ENCODE measurements around the gene RNF7. TPM values are rescaled to one million over a fixed set of nuclear protein-coding genes. Genes with fewer than 3 reads are reported as not detected.

The RNF7 gene
- total RNA-seq, 1 donor from 2014 or later: 109 TPM

GRCh38 chr3:141725036-141725435, 13.1 kb upstream of the RNF7 start:
- H3K4me1 Mint-ChIP-seq (ENCODE audit: low read depth): no peaks in the 10 kb centered on the region
- H3K4me3 Mint-ChIP-seq (ENCODE audit: low read depth): no peak overlapping the region
- no peak for DNase-seq (ENCODE audit: low spot score, unreplicated experiment)
- H3K27ac Mint-ChIP-seq: peak overlapping the region; percentile 46
- no peaks in the 10 kb centered on the region for H3K36me3 Mint-ChIP-seq (ENCODE audit: insufficient read depth)
- H3K9me3 Mint-ChIP-seq (ENCODE audit: low read depth): no peaks in the 10 kb centered on the region
- no peaks in the 10 kb centered on the region for H3K27me3 Mint-ChIP-seq
- no peak for TF ChIP-seq CTCF (IDR thresholded peaks at IDR 0.05; ENCODE audit: unreplicated experiment)

- no peak for TF ChIP-seq CTCF (IDR thresholded peaks at IDR 0.05; ENCODE audit: unreplicated experiment)
- Mint-ChIP-seq H3K9me3 (ENCODE audit: low read depth) (no peaks in the 10 kb centered on the region), H3K27ac (no peak overlapping the region)
Measured at GRCh38 chr3:141726483-141726882, 11.6 kb upstream of the RNF7 start.

DNA sequence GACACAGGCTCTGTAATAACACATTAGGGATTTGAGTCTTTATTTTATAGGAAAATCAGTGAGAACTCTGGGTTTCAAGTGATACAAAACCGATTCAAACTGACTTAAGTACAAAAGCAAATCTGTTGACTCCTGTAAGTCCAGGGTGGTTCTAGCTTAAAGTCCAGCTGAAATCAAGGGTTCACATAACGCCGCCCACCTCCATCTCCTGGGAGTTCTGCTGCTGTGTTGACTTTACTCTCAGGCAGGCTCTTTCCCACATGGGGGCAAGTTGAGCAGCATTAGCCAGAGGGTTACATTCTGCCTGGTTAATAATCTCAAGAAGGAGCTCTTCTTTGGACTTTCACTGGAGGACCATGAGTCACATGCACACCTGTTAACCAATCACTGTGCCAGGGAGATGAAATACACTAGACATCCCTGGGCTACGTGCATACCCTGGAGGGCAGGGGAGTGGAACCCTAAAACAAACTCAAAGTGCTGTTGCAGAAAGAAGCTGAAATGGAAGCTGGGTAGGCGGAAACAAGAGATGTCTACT, 9.7 kb upstream of the RNF7 start:
- no peak for TF ChIP-seq CTCF (IDR thresholded peaks at IDR 0.05; ENCODE audit: unreplicated experiment)
- no peaks in the 10 kb centered on the region for H3K27me3 Mint-ChIP-seq
- H3K9me3 Mint-ChIP-seq (ENCODE audit: low read depth): no peaks in the 10 kb centered on the region
- no peak for DNase-seq (ENCODE audit: low spot score, unreplicated experiment)
- H3K36me3 Mint-ChIP-seq (ENCODE audit: insufficient read depth): no peaks in the 10 kb centered on the region
- H3K4me3 Mint-ChIP-seq (ENCODE audit: low read depth): no peak overlapping the region
- no peaks in the 10 kb centered on the region for H3K4me1 Mint-ChIP-seq (ENCODE audit: low read depth)
- no peak overlapping the region for H3K27ac Mint-ChIP-seq

More at GRCh38 chr3:141726483-141726882, 11.6 kb upstream of the RNF7 start:
- H3K27me3 Mint-ChIP-seq: no peaks in the 10 kb centered on the region
- no peak overlapping the region for H3K4me3 Mint-ChIP-seq (ENCODE audit: low read depth)
- no peaks in the 10 kb centered on the region for H3K4me1 Mint-ChIP-seq (ENCODE audit: low read depth)
- DNase-seq (ENCODE audit: low spot score, unreplicated experiment): no peak
- H3K36me3 Mint-ChIP-seq (ENCODE audit: insufficient read depth): no peaks in the 10 kb centered on the region

DNA sequence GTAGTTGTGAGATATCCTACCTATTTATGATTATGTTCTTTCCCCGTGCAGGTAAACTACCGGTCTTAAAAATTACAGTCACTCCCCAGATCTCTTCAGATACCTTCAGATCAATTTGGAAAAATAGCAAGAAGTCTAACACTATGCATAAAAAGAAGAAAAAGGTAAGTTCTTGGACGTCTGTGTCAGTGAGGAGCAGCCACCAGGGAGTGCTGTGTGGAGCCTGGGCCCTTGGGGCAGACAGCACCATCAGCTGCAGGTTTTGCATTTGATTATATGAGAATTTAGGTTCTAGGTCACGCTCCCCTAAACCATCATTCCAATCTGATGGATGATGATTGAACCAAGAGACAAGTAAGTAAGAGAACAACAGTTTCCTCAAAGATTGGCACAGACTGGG, 8.9 kb upstream of the RNF7 start:
- H3K27me3 Mint-ChIP-seq: no peaks in the 10 kb centered on the region
- H3K36me3 Mint-ChIP-seq (ENCODE audit: insufficient read depth): no peaks in the 10 kb centered on the region
- H3K4me1 Mint-ChIP-seq (ENCODE audit: low read depth): no peaks in the 10 kb centered on the region
- no peak overlapping the region for H3K4me3 Mint-ChIP-seq (ENCODE audit: low read depth)
- no peak overlapping the region for H3K27ac Mint-ChIP-seq
- no peak for TF ChIP-seq CTCF (IDR thresholded peaks at IDR 0.05; ENCODE audit: unreplicated experiment)
- no peak for DNase-seq (ENCODE audit: low spot score, unreplicated experiment)
- no peaks in the 10 kb centered on the region for H3K9me3 Mint-ChIP-seq (ENCODE audit: low read depth)

DNA sequence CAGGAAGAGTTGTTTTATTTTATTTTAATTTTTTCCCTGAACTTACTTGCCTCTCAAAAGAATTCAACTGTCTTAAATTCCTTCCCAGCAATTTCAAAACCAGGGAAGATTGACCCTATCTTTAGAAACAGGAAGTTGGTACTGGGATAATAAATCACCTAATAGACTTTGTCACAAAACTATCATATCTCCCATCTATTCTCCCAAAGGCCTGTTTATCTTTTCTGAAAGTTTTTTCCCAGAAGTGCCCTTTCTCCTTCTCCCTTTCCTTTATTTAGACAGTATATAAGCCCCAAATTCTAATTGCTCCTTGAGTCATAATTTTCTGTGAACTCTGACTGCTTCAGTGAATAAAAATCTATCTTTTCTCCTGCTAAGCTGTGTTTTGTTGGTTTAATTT, 2.9 kb upstream of the RNF7 start:
- Mint-ChIP-seq H3K27me3 (no peaks in the 10 kb centered on the region), H3K4me1 (ENCODE audit: low read depth) (peaks cover 7% of the 10 kb centered on the region), H3K4me3 (ENCODE audit: low read depth) (no peak overlapping the region), H3K36me3 (ENCODE audit: insufficient read depth) (no peaks in the 10 kb centered on the region), H3K27ac (no peak overlapping the region), H3K9me3 (ENCODE audit: low read depth) (no peaks in the 10 kb centered on the region)
- no peak for DNase-seq (ENCODE audit: low spot score, unreplicated experiment)
- TF ChIP-seq CTCF (IDR thresholded peaks at IDR 0.05; ENCODE audit: unreplicated experiment): no peak

All from progenitor cell of endocrine pancreas (in vitro differentiated cells).